Measurements from ENCODE around the gene SART1. TPM values are rescaled to one million over a fixed set of nuclear protein-coding genes. Genes with fewer than 3 reads are reported as not detected.

SART1 gene
- total and polyA plus RNA-seq, 10 donors: 26.6 to 117 (median 61.9) TPM

DNA sequence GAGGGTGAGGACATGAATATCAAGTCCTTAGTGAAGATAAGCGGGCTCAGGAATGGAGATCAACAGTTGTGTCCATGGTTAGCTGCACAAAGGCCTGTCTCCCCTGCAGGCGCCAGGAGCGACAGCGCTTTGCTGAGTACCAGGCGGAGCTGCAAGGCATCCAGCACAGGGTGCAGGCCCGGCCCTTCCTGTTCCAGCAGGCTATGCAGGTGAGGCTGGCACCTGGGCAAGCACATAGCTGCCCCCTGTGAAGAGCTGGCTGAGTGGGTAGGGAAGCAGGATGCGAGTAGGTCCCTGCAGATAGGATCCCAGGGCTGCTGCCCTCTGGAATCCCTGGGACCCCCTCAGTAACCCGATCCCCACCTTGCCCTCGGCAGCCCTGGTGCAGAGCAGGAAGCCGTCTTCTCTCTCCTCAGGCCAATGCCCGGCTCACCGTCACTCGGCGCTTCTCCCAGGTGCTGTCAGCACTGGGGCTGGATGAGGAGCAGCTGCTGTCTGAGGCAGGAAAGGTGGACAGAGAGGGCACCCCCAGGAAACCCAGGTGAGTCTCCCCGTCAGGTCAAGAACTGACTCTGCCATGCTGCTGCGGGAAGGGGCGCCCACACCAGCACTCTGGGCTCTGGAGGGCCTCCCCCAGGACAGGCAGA is 2.6 kb upstream of the SART1 start:
- 85 to 92% (median 87%) methylated on average over 11 to 17 of the region's 17 CpGs for WGBS, 5 donors
- intact Hi-C loops (cut with DNase I; ENCODE audit: low total_unique reads): no loop called here

DNA sequence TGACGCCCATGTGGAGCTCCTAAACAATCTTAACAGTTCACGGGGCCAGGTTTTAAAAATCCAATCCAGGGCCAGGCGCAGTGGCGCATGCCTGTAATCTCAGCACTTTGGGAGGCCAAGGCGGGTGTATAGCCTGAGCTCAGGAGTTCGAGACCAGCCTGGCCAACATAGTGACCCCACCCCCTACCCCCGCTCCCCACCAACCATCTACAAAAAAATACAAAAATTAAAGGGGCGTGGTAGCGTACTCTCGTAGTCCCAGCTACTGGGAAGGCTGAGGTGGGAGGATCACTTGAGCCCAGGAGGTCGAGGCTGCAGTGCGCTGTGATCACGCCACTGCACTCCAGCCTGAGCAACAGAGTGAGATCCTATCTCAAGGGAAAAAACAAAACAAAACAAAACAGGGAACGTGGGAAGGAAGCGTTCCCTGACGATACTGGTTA is 689 bp upstream of the SART1 start:
- no peaks in the 10 kb centered on the region for H3K27me3 ChIP-seq (replicated peaks in 1 of 7)
- WGBS, 5 donors: 52 to 59% (median 57%) methylated on average over 16 of the region's 16 CpGs

More for the DNA sequence above, 2.6 kb upstream of the SART1 start:
- Histone ChIP-seq H3K4me3 (no peak overlapping the region), H3K27ac (no peak overlapping the region), H3K4me1 (peaks cover 18 to 46% (median 33%) of the 10 kb centered on the region in 6 donors), H3K36me3 (peaks cover 0 to 8% (median 3%) of the 10 kb centered on the region in 6 donors), H3K27me3 (replicated peaks in 1 of 7) (no peaks in the 10 kb centered on the region), H3K9me3 (no peaks in the 10 kb centered on the region)
- no peak for TF ChIP-seq POLR2AphosphoS5 (IDR thresholded peaks at IDR 0.05)
- no peak for TF ChIP-seq POLR2A (IDR thresholded peaks at IDR 0.05)
- TF ChIP-seq CTCF (IDR thresholded peaks at IDR 0.05 in 8 of 11, conservative IDR thresholded peaks at IDR 0.05 in 3 of 11): no peak
- DNase-seq: peak; percentile 74

DNA sequence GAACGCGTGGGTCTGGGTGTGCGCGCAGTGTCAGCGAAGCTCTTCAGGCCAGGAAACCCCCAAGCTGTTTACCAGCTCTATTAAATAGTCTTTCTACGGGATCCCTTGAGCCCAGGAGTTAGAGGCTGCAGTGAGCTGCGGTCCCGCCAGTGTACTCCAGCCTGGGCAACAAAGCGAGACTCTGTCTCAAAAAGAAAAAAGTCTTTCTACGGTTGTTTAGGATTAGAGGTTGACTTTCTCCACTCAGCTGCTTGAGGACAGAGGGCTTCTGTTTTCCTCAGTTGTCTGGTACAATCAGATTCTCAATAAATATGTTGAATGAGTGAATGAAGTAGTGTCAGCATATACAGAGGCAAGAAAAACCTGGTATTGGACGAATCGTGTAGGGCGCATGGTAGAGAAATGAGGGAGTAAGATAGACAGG is 619 bp downstream of the SART1 start:
- intact Hi-C loops (cut with DNase I; ENCODE audit: low total_unique reads): no loop called here
- 6 to 8% (median 7%) methylated on average over 8 to 13 of the region's 13 CpGs for WGBS, 5 donors
- TF ChIP-seq CTCF (IDR thresholded peaks at IDR 0.05 in 8 of 11, conservative IDR thresholded peaks at IDR 0.05 in 3 of 11) (no peak), POLR2AphosphoS5 (IDR thresholded peaks at IDR 0.05) (no peak), POLR2A (IDR thresholded peaks at IDR 0.05) (no peak)

More for the DNA sequence above, 689 bp upstream of the SART1 start:
- Histone ChIP-seq H3K9me3 (no peaks in the 10 kb centered on the region), H3K27ac (peak overlapping the region; percentile 64 to 97 (median 94)), H3K4me3 (peak overlapping the region; percentile 79 to 100 (median 98)), H3K4me1 (peaks cover 19 to 60% (median 44%) of the 10 kb centered on the region in 6 donors), H3K36me3 (peaks cover 0 to 28% (median 22%) of the 10 kb centered on the region in 6 donors)
- peak; percentile 66 for DNase-seq
- TF ChIP-seq CTCF (IDR thresholded peaks at IDR 0.05 in 8 of 11, conservative IDR thresholded peaks at IDR 0.05 in 3 of 11) (no peak), POLR2A (IDR thresholded peaks at IDR 0.05) (no peak), POLR2AphosphoS5 (IDR thresholded peaks at IDR 0.05) (no peak)
- intact Hi-C loops (cut with DNase I; ENCODE audit: low total_unique reads): no loop called here

GRCh38 chr11:65964906-65965305 is 3.4 kb downstream of the SART1 start:
- WGBS, 5 donors: 74 to 92% (median 81%) methylated on average over 10 of the region's 10 CpGs
- Histone ChIP-seq H3K27me3 (replicated peaks in 1 of 7) (no peaks in the 10 kb centered on the region), H3K36me3 (peaks cover 7 to 68% (median 63%) of the 10 kb centered on the region in 6 donors), H3K9me3 (no peaks in the 10 kb centered on the region), H3K4me1 (peaks cover 19 to 66% (median 48%) of the 10 kb centered on the region in 6 donors), H3K27ac (no peak overlapping the region), H3K4me3 (no peak overlapping the region)
- no peak for DNase-seq
- TF ChIP-seq POLR2A (IDR thresholded peaks at IDR 0.05) (no peak), CTCF (IDR thresholded peaks at IDR 0.05 in 8 of 11, conservative IDR thresholded peaks at IDR 0.05 in 3 of 11) (no peak), POLR2AphosphoS5 (IDR thresholded peaks at IDR 0.05) (no peak)
- intact Hi-C loops (cut with DNase I; ENCODE audit: low total_unique reads): no loop called here

More for the DNA sequence above, 619 bp downstream of the SART1 start:
- H3K4me1 ChIP-seq: peaks cover 19 to 50% (median 42%) of the 10 kb centered on the region in 6 donors
- peak overlapping the region; percentile 64 to 97 (median 94) for H3K27ac ChIP-seq
- H3K27me3 ChIP-seq (replicated peaks in 1 of 7): no peaks in the 10 kb centered on the region
- DNase-seq: no peak
- H3K4me3 ChIP-seq: peak overlapping the region; percentile 79 to 100 (median 98)
- H3K9me3 ChIP-seq: no peaks in the 10 kb centered on the region
- peaks cover 7 to 41% (median 35%) of the 10 kb centered on the region in 6 donors for H3K36me3 ChIP-seq

All from spleen (tissue), 11 donors.